OCI-LY3 (cell line): ENCODE data around the gene ATP10B.
A peak's percentile ranks its signal among the peaks of the same experiment; 100 is the strongest.

Source experiments
- EZH2phosphoT487 ChIP-seq: fragments of 200-600 bp; shearing (Covaris generic); IDR thresholded peaks from 2 replicates; pipeline ENCODE4 v1.6.1; 2018; ENCODE audit warnings: antibody characterized with exemption, mixed run types, low read depth
- TF ChIP-seq, protein P1 (sequence below): fragments of 200-600, 300-600 bp; sonication (generic); IDR thresholded peaks from 2 replicates; pipeline ENCODE4 v1.5.1; 2014; ENCODE audit warnings: antibody characterized with exemption, low read length, low read depth

- TF ChIP-seq, protein P1, sequence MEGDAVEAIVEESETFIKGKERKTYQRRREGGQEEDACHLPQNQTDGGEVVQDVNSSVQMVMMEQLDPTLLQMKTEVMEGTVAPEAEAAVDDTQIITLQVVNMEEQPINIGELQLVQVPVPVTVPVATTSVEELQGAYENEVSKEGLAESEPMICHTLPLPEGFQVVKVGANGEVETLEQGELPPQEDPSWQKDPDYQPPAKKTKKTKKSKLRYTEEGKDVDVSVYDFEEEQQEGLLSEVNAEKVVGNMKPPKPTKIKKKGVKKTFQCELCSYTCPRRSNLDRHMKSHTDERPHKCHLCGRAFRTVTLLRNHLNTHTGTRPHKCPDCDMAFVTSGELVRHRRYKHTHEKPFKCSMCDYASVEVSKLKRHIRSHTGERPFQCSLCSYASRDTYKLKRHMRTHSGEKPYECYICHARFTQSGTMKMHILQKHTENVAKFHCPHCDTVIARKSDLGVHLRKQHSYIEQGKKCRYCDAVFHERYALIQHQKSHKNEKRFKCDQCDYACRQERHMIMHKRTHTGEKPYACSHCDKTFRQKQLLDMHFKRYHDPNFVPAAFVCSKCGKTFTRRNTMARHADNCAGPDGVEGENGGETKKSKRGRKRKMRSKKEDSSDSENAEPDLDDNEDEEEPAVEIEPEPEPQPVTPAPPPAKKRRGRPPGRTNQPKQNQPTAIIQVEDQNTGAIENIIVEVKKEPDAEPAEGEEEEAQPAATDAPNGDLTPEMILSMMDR = peak; percentile 55
- no peak for TF ChIP-seq EZH2phosphoT487
Observed at GRCh38 chr5:160685695-160686094, 166.3 kb downstream of the ATP10B start.
